GM12892 (cell line): ENCODE results near the gene ERG.

ENCODE experiments used
- POLR2A ChIP-seq: IDR thresholded peaks from 2 replicates; pipeline ENCODE4 v1.6.1; 2011; ENCODE audit warnings: low read depth, low read length, control low read depth
- POLR2AphosphoS5 ChIP-seq: IDR thresholded peaks from 2 replicates; pipeline ENCODE4 v1.6.1; 2011; ENCODE audit warnings: low read depth, low read length, control low read depth

GRCh38 chr21:38496224-38496623 lies 2.1 kb downstream of the ERG start:
- no peak for TF ChIP-seq POLR2A
- TF ChIP-seq POLR2AphosphoS5: no peak
